GM21717 (cell line): ENCODE measurements around the gene ATG4C.

Source experiments
- ATAC-seq: cut with Tn5 transposase; IDR thresholded peaks from one replicate; pipeline ENCODE4 v1.9.1; 2021; ENCODE audit warnings: mild to moderate bottlenecking, moderate library complexity; ENCODE audit not compliant: unreplicated experiment

Gene ATG4C

GRCh38 chr1:62903522-62903921 lies 119.6 kb downstream of the ATG4C start:
- ATAC-seq: no peak

GRCh38 chr1:62903982-62904855 lies 120.3 kb downstream of the ATG4C start:
- ATAC-seq: no peak

- ATAC-seq: no peak
Observed at GRCh38 chr1:62904856-62905225, 120.9 kb downstream of the ATG4C start.

GRCh38 chr1:62905309-62905708 lies 121.4 kb downstream of the ATG4C start:
- no peak for ATAC-seq

- no peak for ATAC-seq
Observed at GRCh38 chr1:62905872-62906271, 121.9 kb downstream of the ATG4C start.

- ATAC-seq: no peak
Observed at GRCh38 chr1:62906428-62906886, 122.5 kb downstream of the ATG4C start.

GRCh38 chr1:62908168-62908695 lies 124.3 kb downstream of the ATG4C start:
- ATAC-seq: no peak

GRCh38 chr1:62912028-62912638 lies 128.2 kb downstream of the ATG4C start:
- ATAC-seq: no peak
